WTC11 (cell line): ENCODE measurements around the gene ENO2. TPM values are rescaled to one million over a fixed set of nuclear protein-coding genes. Genes with fewer than 3 reads are reported as not detected.

Source experiments
- ATAC-seq: fragments of 200-7000 bp; cut with Tn5 transposase; 2 replicates; pipeline ENCODE4 v1.10.0; 2021; ENCODE audit warnings: mild to moderate bottlenecking, moderate library complexity
- CTCF ChIA-PET: fragments of 300-600 bp; sonication (Branson Sonifier 250); formaldehyde crosslinking; loops from one replicate; lab custom pipeline; 2021; ENCODE audit warnings: antibody characterized with exemption; lab: Charles Lee
- POLR2A ChIA-PET: fragments of 350-600 bp; sonication (Branson Sonifier 250); formaldehyde crosslinking; loops from one replicate; lab custom pipeline; 2021; ENCODE audit warnings: antibody characterized with exemption; lab: Charles Lee
- DNase-seq: peaks from one replicate; pipeline ENCODE4 v3.0.0; 2021; ENCODE audit warnings: low spot score
- H3K27ac Mint-ChIP-seq: 2 replicates; pipeline ENCODE4 v1.8.0; 2021; ENCODE audit warnings: mixed read lengths
- H3K27me3 Mint-ChIP-seq: 2 replicates; pipeline ENCODE4 v1.8.0; 2021; ENCODE audit warnings: low read depth, mild to moderate bottlenecking, moderate library complexity, mixed read lengths
- H3K36me3 Mint-ChIP-seq: 2 replicates; pipeline ENCODE4 v1.8.0; 2021; ENCODE audit warnings: mixed read lengths
- H3K4me1 Mint-ChIP-seq: 2 replicates; pipeline ENCODE4 v1.8.0; 2022; ENCODE audit warnings: mixed read lengths
- H3K4me3 Mint-ChIP-seq: 2 replicates; pipeline ENCODE4 v1.8.0; 2021; ENCODE audit warnings: mild to moderate bottlenecking, moderate library complexity, mixed read lengths
- H3K9me3 Mint-ChIP-seq: 2 replicates; pipeline ENCODE4 v1.8.0; 2021; ENCODE audit warnings: mixed read lengths
- ATF3 ChIP-seq: sonication (generic); formaldehyde crosslinking; conservative IDR thresholded peaks from 2 replicates; pipeline ENCODE4 v1.8.1; 2022; ENCODE audit warnings: mild to moderate bottlenecking, missing genetic modification reagents
- ETV6 ChIP-seq: sonication (generic); formaldehyde crosslinking; IDR thresholded peaks from 2 replicates; pipeline ENCODE4 v1.8.1; 2022; ENCODE audit warnings: mild to moderate bottlenecking, missing genetic modification reagents
- FOXP4 ChIP-seq: sonication (generic); formaldehyde crosslinking; IDR thresholded peaks from 2 replicates; pipeline ENCODE4 v1.8.0; 2022; ENCODE audit warnings: mild to moderate bottlenecking, missing genetic modification reagents
- GRHL2 ChIP-seq: fragments of 250-450 bp; sonication (Bioruptor Pico); IDR thresholded peaks from 2 replicates; pipeline ENCODE4 v1.8.0; 2022; ENCODE audit warnings: mild to moderate bottlenecking, moderate library complexity; ENCODE audit not compliant: insufficient replicate concordance, severe bottlenecking
- NFATC4 ChIP-seq: fragments of 250-450 bp; sonication (Bioruptor Pico); IDR thresholded peaks from 2 replicates; pipeline ENCODE4 v1.9.0; 2021; ENCODE audit warnings: mild to moderate bottlenecking
- NR1H2 ChIP-seq: sonication (generic); formaldehyde crosslinking; IDR thresholded peaks from 2 replicates; pipeline ENCODE4 v1.9.0; 2021; ENCODE audit warnings: mild to moderate bottlenecking, moderate library complexity, missing genetic modification reagents
- NR3C1 ChIP-seq: sonication (generic); formaldehyde crosslinking; conservative IDR thresholded peaks from 2 replicates; pipeline ENCODE4 v1.8.1; 2023; ENCODE audit warnings: low read depth, mild to moderate bottlenecking, missing genetic modification reagents
- RELA ChIP-seq: sonication (generic); formaldehyde crosslinking; IDR thresholded peaks from 2 replicates; pipeline ENCODE4 v1.8.1; 2022; ENCODE audit warnings: missing genetic modification reagents, mild to moderate bottlenecking, borderline replicate concordance
- TP53 ChIP-seq: sonication (generic); formaldehyde crosslinking; IDR thresholded peaks from 2 replicates; pipeline ENCODE4 v1.8.1; 2023; ENCODE audit warnings: mild to moderate bottlenecking, missing genetic modification reagents
- ZBTB21 ChIP-seq: sonication (generic); formaldehyde crosslinking; IDR thresholded peaks from 2 replicates; pipeline ENCODE4 v1.8.1; 2023; ENCODE audit warnings: mild to moderate bottlenecking, missing genetic modification reagents, borderline replicate concordance
- total RNA-seq: library from RNA; stranded (reverse); gene quantifications from 3 replicates; pipeline ENCODE4 v1.2.3, GENCODE V29; 2021
- TF ChIP-seq, protein P1 (sequence below): sonication (generic); formaldehyde crosslinking; IDR thresholded peaks from 2 replicates; pipeline ENCODE4 v1.8.0; 2023; ENCODE audit warnings: mild to moderate bottlenecking, missing genetic modification reagents
- TF ChIP-seq, protein P2 (sequence below): sonication (generic); formaldehyde crosslinking; IDR thresholded peaks from 2 replicates; pipeline ENCODE4 v1.8.1; 2022; ENCODE audit warnings: low read depth, mild to moderate bottlenecking, moderate library complexity, missing genetic modification reagents, borderline replicate concordance
- TF ChIP-seq, protein P3 (sequence below): sonication (generic); formaldehyde crosslinking; IDR thresholded peaks from 2 replicates; pipeline ENCODE4 v1.8.1; 2022; ENCODE audit warnings: mild to moderate bottlenecking, missing genetic modification reagents, moderate library complexity, borderline replicate concordance
- TF ChIP-seq, protein P4 (sequence below): sonication (generic); formaldehyde crosslinking; IDR thresholded peaks from 2 replicates; pipeline ENCODE4 v1.8.0; 2022; ENCODE audit warnings: mild to moderate bottlenecking, missing genetic modification reagents

Gene ENO2
- total RNA-seq, 1 experiment from 2014 or later, result 118 TPM

- TF ChIP-seq, protein P1, sequence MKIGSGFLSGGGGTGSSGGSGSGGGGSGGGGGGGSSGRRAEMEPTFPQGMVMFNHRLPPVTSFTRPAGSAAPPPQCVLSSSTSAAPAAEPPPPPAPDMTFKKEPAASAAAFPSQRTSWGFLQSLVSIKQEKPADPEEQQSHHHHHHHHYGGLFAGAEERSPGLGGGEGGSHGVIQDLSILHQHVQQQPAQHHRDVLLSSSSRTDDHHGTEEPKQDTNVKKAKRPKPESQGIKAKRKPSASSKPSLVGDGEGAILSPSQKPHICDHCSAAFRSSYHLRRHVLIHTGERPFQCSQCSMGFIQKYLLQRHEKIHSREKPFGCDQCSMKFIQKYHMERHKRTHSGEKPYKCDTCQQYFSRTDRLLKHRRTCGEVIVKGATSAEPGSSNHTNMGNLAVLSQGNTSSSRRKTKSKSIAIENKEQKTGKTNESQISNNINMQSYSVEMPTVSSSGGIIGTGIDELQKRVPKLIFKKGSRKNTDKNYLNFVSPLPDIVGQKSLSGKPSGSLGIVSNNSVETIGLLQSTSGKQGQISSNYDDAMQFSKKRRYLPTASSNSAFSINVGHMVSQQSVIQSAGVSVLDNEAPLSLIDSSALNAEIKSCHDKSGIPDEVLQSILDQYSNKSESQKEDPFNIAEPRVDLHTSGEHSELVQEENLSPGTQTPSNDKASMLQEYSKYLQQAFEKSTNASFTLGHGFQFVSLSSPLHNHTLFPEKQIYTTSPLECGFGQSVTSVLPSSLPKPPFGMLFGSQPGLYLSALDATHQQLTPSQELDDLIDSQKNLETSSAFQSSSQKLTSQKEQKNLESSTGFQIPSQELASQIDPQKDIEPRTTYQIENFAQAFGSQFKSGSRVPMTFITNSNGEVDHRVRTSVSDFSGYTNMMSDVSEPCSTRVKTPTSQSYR (CRISPR knock-in tag), result 0 out of 2 replicates have a peak, but pooled peaks have one; percentile 24
- TF ChIP-seq, protein P2, sequence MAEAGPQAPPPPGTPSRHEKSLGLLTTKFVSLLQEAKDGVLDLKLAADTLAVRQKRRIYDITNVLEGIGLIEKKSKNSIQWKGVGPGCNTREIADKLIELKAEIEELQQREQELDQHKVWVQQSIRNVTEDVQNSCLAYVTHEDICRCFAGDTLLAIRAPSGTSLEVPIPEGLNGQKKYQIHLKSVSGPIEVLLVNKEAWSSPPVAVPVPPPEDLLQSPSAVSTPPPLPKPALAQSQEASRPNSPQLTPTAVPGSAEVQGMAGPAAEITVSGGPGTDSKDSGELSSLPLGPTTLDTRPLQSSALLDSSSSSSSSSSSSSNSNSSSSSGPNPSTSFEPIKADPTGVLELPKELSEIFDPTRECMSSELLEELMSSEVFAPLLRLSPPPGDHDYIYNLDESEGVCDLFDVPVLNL, result no peak
- TF ChIP-seq ETV6 (CRISPR knock-in tag), result peak; percentile 77
- no peak for TF ChIP-seq TP53 (CRISPR knock-in tag)
These were observed 30.2 kb downstream of the ENO2 start (continued) for GRCh38 chr12:6944381-6945186.

DNA sequence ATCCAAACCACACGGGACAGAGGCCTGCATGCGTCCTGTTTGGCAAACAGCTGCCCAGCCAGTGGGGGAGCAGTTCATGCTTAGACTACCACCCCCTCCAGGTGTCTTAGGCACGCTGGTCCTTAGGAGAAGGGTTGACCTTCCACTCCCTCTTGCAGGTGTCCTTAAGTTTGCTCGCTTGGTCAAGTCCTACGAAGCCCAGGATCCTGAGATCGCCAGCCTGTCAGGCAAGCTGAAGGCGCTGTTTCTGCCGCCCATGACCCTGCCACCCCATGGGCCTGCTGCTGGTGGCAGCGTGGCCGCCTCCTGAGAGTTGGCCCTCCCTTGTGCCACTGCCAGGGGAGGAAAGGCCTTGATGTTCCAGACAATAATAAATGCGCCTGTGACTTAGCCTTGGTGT lies 31.2 kb downstream of the ENO2 start:
- no peak for ATAC-seq
- CTCF ChIA-PET, result interaction anchor here (0.5 to 5.7 kb wide), 23 partner anchors 9 to 623 kb away, joined by 3 to 296 read pairs (median 5); partner anchors contain the start of genes C1RL, CDCA3, LPCAT3 and SPSB2
- TF ChIP-seq TP53 (CRISPR knock-in tag), result no peak
- no peak for TF ChIP-seq ATF3 (CRISPR knock-in tag)
- no peak for TF ChIP-seq GRHL2
- TF ChIP-seq ZBTB21 (CRISPR knock-in tag), result peak; percentile 65; the same call in 1 of the 2 replicates
- TF ChIP-seq, protein P3, sequence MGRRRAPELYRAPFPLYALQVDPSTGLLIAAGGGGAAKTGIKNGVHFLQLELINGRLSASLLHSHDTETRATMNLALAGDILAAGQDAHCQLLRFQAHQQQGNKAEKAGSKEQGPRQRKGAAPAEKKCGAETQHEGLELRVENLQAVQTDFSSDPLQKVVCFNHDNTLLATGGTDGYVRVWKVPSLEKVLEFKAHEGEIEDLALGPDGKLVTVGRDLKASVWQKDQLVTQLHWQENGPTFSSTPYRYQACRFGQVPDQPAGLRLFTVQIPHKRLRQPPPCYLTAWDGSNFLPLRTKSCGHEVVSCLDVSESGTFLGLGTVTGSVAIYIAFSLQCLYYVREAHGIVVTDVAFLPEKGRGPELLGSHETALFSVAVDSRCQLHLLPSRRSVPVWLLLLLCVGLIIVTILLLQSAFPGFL, result no peak
- 0 out of 2 replicates have a peak, but pooled peaks have one; percentile 31 for TF ChIP-seq NR3C1 (CRISPR knock-in tag)
- no peak for TF ChIP-seq NFATC4 (CRISPR knock-in tag)
- no peak for TF ChIP-seq NR1H2 (CRISPR knock-in tag)
- TF ChIP-seq, protein P4, sequence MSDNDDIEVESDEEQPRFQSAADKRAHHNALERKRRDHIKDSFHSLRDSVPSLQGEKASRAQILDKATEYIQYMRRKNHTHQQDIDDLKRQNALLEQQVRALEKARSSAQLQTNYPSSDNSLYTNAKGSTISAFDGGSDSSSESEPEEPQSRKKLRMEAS, result no peak; the same call in 1 of the 2 replicates
- no peak for TF ChIP-seq FOXP4 (CRISPR knock-in tag)
- TF ChIP-seq RELA (CRISPR knock-in tag), result no peak
- peaks cover 2% of the 10 kb centered on the region for H3K36me3 Mint-ChIP-seq
- H3K9me3 Mint-ChIP-seq, result no peaks in the 10 kb centered on the region
- peak overlapping the region; percentile 99 for H3K27ac Mint-ChIP-seq
- peak overlapping the region; percentile 98 for H3K4me3 Mint-ChIP-seq
- POLR2A ChIA-PET, result interaction anchor here (0.8 to 6.2 kb wide), 13 partner anchors 8 to 174 kb away, joined by 3 to 167 read pairs (median 7); partner anchors contain the start of genes C1RL, LPCAT3 and SPSB2
- H3K27me3 Mint-ChIP-seq, result no peaks in the 10 kb centered on the region
- no peak for DNase-seq
- peaks cover 33% of the 10 kb centered on the region for H3K4me1 Mint-ChIP-seq
